Measurements from ENCODE around the gene VAMP5. TPM values are rescaled to one million over a fixed set of nuclear protein-coding genes. Genes with fewer than 3 reads are reported as not detected.

Gene VAMP5
- total RNA-seq, 1 experiment from 2014 or later = 1.9 TPM

DNA sequence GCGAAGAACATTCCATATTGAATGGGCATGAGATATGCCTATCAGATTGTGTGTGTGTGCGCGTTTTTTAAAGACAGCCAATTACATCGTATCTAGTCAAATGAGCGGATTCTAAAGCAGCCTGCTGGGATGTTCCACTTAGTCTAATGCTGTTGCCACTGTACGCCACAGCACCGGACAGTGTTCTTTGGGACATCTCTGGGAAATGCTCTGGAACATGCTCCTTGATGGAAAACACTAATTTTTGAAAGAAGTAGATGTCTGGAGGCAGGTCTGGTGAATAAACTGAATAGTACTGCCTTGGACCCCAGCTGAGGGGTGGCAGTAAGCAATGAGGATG is 21.9 kb downstream of the VAMP5 start:
- peaks cover 14 to 26% of the 10 kb centered on the region in 2 experiments for H3K4me1 ChIP-seq (ENCODE audit: control insufficient read depth in 1 of 2, insufficient read depth in 2 of 2, low read length in 2 of 2)
- BruUV-seq (replicated peaks) = no TSS peak
- H3K27ac ChIP-seq (ENCODE audit: low read depth, low read length) = no peak overlapping the region
- H4K20me1 ChIP-seq (ENCODE audit: insufficient read depth) = no peaks in the 10 kb centered on the region
- no peaks in the 10 kb centered on the region for H3K9me3 ChIP-seq (ENCODE audit: control insufficient read depth in 1 of 2, insufficient read depth in 1 of 2, low read depth in 1 of 2, low read length in 2 of 2)
- ATAC-seq (no peak), DNase-seq (ENCODE audit: low read depth, low spot score) (no peak)
- H3K79me2 ChIP-seq (ENCODE audit: insufficient read depth, low read length) = peaks cover 7% of the 10 kb centered on the region
- no peak overlapping the region for H2AFZ ChIP-seq (ENCODE audit: low read depth, low read length, poor library complexity, severe bottlenecking)
- no peak overlapping the region for H3K4me2 ChIP-seq (ENCODE audit: low read length)
- CTCF ChIA-PET = no interaction called here
- no peak for TF ChIP-seq ZNF274 (IDR thresholded peaks at IDR 0.05; ENCODE audit: low read depth, low read length)
- TF ChIP-seq SRF (IDR thresholded peaks at IDR 0.05; ENCODE audit: low read depth) = no peak
- no peak for TF ChIP-seq SIN3A (IDR thresholded peaks at IDR 0.05; ENCODE audit: low read depth)
- TF ChIP-seq, protein P1, sequence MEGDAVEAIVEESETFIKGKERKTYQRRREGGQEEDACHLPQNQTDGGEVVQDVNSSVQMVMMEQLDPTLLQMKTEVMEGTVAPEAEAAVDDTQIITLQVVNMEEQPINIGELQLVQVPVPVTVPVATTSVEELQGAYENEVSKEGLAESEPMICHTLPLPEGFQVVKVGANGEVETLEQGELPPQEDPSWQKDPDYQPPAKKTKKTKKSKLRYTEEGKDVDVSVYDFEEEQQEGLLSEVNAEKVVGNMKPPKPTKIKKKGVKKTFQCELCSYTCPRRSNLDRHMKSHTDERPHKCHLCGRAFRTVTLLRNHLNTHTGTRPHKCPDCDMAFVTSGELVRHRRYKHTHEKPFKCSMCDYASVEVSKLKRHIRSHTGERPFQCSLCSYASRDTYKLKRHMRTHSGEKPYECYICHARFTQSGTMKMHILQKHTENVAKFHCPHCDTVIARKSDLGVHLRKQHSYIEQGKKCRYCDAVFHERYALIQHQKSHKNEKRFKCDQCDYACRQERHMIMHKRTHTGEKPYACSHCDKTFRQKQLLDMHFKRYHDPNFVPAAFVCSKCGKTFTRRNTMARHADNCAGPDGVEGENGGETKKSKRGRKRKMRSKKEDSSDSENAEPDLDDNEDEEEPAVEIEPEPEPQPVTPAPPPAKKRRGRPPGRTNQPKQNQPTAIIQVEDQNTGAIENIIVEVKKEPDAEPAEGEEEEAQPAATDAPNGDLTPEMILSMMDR (IDR thresholded peaks at IDR 0.05 in 2 of 3, conservative IDR thresholded peaks at IDR 0.05 in 1 of 3; ENCODE audit: borderline replicate concordance in 1 of 3, insufficient read depth in 1 of 3, low read depth in 2 of 3, low read length in 2 of 3) = no peak
- TF ChIP-seq CBX3 (IDR thresholded peaks at IDR 0.05; ENCODE audit: low read depth) = no peak
- TF ChIP-seq, protein P2, sequence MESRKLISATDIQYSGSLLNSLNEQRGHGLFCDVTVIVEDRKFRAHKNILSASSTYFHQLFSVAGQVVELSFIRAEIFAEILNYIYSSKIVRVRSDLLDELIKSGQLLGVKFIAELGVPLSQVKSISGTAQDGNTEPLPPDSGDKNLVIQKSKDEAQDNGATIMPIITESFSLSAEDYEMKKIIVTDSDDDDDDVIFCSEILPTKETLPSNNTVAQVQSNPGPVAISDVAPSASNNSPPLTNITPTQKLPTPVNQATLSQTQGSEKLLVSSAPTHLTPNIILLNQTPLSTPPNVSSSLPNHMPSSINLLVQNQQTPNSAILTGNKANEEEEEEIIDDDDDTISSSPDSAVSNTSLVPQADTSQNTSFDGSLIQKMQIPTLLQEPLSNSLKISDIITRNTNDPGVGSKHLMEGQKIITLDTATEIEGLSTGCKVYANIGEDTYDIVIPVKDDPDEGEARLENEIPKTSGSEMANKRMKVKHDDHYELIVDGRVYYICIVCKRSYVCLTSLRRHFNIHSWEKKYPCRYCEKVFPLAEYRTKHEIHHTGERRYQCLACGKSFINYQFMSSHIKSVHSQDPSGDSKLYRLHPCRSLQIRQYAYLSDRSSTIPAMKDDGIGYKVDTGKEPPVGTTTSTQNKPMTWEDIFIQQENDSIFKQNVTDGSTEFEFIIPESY (IDR thresholded peaks at IDR 0.05; ENCODE audit: extremely low read depth, insufficient replicate concordance, low read length) = no peak
- TF ChIP-seq TCF7L2 (IDR thresholded peaks at IDR 0.05; ENCODE audit: borderline replicate concordance, extremely low read depth, insufficient read depth, insufficient read length) = no peak
- TF ChIP-seq EZH2 (IDR thresholded peaks at IDR 0.05) = no peak
- TF ChIP-seq ELF1 (IDR thresholded peaks at IDR 0.05; ENCODE audit: borderline replicate concordance, low read depth) = no peak
- no peak for TF ChIP-seq RAD21 (IDR thresholded peaks at IDR 0.05; ENCODE audit: low read depth)
- no peak for TF ChIP-seq SP1 (IDR thresholded peaks at IDR 0.05; ENCODE audit: low read depth)
- no peak for TF ChIP-seq JUND (IDR thresholded peaks at IDR 0.05)
- no peak for TF ChIP-seq EZH2phosphoT487 (IDR thresholded peaks at IDR 0.05; ENCODE audit: borderline replicate concordance)
- TF ChIP-seq, protein P3, sequence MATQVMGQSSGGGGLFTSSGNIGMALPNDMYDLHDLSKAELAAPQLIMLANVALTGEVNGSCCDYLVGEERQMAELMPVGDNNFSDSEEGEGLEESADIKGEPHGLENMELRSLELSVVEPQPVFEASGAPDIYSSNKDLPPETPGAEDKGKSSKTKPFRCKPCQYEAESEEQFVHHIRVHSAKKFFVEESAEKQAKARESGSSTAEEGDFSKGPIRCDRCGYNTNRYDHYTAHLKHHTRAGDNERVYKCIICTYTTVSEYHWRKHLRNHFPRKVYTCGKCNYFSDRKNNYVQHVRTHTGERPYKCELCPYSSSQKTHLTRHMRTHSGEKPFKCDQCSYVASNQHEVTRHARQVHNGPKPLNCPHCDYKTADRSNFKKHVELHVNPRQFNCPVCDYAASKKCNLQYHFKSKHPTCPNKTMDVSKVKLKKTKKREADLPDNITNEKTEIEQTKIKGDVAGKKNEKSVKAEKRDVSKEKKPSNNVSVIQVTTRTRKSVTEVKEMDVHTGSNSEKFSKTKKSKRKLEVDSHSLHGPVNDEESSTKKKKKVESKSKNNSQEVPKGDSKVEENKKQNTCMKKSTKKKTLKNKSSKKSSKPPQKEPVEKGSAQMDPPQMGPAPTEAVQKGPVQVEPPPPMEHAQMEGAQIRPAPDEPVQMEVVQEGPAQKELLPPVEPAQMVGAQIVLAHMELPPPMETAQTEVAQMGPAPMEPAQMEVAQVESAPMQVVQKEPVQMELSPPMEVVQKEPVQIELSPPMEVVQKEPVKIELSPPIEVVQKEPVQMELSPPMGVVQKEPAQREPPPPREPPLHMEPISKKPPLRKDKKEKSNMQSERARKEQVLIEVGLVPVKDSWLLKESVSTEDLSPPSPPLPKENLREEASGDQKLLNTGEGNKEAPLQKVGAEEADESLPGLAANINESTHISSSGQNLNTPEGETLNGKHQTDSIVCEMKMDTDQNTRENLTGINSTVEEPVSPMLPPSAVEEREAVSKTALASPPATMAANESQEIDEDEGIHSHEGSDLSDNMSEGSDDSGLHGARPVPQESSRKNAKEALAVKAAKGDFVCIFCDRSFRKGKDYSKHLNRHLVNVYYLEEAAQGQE (IDR thresholded peaks at IDR 0.05; ENCODE audit: low read depth) = no peak
- RAD21 ChIA-PET (ENCODE audit: low non-redundant PET in 1 of 2, low total read pairs in 2 of 2, uncharacterized antibody in 2 of 2, unreplicated experiment in 2 of 2) = no interaction called here
- peaks cover 6 to 16% of the 10 kb centered on the region in 2 experiments for H3K36me3 ChIP-seq (ENCODE audit: control insufficient read depth in 1 of 2, insufficient read depth in 2 of 2, low read length in 2 of 2)
- POLR2A ChIA-PET = interaction anchor here (1.8 kb wide), 1 partner anchor 11 kb away, joined by 7 read pairs; the partner anchor contains the start of gene RNF181
- intact Hi-C loops (cut with micrococcal nuclease) = no loop called here
- no peak overlapping the region for H3K9ac ChIP-seq (ENCODE audit: low read length)
- H3K27me3 ChIP-seq (ENCODE audit: insufficient read depth, low read length) = no peaks in the 10 kb centered on the region
- H3K4me3 ChIP-seq (replicated peaks in 1 of 2; ENCODE audit: low read depth in 1 of 2, low read length in 2 of 2) = no peak overlapping the region
- H3K9me2 ChIP-seq (ENCODE audit: insufficient read depth) = no peaks in the 10 kb centered on the region

Measured in HCT116 (cell line).